BE2C (cell line): ENCODE data around the gene CD37.
"Not testable (repeated sequence)": the region's sequence is repeated elsewhere in the genome, so short reads cannot be mapped to it uniquely, and the experiment has no call there.

Experiments
- DNase-seq: peaks from one replicate; pipeline ENCODE4 v3.0.0-alpha.2; 2020
- H3K27me3 ChIP-seq: fragments of 250-450 bp; sonication (Bioruptor Pico); 2 replicates; pipeline ENCODE4 v1.5.1; 2020; ENCODE audit warnings: mild to moderate bottlenecking
- H3K36me3 ChIP-seq: fragments of 250-450 bp; sonication (Bioruptor Pico); 2 replicates; pipeline ENCODE4 v1.5.1; 2020; ENCODE audit warnings: mild to moderate bottlenecking
- H3K4me1 ChIP-seq: fragments of 250-450 bp; sonication (Bioruptor Pico); 2 replicates; pipeline ENCODE4 v1.5.1; 2020
- H3K4me3 ChIP-seq: 2 replicates; pipeline ENCODE4 v1.5.1; 2011; ENCODE audit warnings: low read depth, low read length
- H3K9me3 ChIP-seq: fragments of 250-450 bp; sonication (Bioruptor Pico); 2 replicates; pipeline ENCODE4 v1.5.1; 2020
- TF ChIP-seq, protein P1 (sequence below): IDR thresholded peaks from 2 replicates; pipeline ENCODE4 v1.5.1; 2012; ENCODE audit warnings: mild to moderate bottlenecking, low read depth, low read length

Gene CD37

DNA sequence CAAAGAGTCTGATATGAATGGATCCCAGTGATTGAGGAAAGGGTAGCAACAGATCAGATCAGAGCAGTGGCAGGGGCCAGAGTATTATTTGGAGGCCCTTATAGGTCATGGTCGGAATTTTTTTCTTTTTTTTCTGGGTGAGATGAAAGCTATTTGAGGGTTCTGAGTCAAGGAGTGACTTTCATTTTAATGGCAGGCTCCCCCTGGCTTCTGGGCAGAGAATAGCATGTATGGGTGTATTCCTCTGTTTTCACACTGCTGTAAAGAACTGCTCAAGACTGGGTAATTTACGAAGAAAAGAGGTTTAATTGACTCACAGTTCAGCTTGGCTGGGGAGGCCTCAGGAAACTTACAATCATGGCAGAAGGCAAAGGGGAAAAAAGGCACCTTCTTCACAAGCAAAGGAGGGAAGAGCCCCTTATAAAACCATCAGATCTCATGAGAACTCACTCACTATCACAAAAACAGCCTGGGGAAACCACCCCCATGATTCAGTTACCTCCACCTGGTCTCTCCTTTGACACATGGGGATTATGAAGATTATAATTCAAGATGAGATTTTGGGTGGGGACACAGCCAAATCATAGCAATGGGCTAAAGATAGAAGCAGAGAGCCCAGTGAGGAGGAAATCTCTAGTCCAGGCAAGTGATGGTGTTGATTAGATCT is 7.2 kb upstream of the CD37 start:
- TF ChIP-seq, protein P1, sequence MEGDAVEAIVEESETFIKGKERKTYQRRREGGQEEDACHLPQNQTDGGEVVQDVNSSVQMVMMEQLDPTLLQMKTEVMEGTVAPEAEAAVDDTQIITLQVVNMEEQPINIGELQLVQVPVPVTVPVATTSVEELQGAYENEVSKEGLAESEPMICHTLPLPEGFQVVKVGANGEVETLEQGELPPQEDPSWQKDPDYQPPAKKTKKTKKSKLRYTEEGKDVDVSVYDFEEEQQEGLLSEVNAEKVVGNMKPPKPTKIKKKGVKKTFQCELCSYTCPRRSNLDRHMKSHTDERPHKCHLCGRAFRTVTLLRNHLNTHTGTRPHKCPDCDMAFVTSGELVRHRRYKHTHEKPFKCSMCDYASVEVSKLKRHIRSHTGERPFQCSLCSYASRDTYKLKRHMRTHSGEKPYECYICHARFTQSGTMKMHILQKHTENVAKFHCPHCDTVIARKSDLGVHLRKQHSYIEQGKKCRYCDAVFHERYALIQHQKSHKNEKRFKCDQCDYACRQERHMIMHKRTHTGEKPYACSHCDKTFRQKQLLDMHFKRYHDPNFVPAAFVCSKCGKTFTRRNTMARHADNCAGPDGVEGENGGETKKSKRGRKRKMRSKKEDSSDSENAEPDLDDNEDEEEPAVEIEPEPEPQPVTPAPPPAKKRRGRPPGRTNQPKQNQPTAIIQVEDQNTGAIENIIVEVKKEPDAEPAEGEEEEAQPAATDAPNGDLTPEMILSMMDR, result peak; percentile 65
- Histone ChIP-seq H3K27me3 (no peaks in the 10 kb centered on the region; the same call in 1 of the 2 replicates), H3K36me3 (no peaks in the 10 kb centered on the region), H3K4me1 (no peaks in the 10 kb centered on the region), H3K4me3 (no peak overlapping the region), H3K9me3 (no peaks in the 10 kb centered on the region)
- no peak for DNase-seq

DNA sequence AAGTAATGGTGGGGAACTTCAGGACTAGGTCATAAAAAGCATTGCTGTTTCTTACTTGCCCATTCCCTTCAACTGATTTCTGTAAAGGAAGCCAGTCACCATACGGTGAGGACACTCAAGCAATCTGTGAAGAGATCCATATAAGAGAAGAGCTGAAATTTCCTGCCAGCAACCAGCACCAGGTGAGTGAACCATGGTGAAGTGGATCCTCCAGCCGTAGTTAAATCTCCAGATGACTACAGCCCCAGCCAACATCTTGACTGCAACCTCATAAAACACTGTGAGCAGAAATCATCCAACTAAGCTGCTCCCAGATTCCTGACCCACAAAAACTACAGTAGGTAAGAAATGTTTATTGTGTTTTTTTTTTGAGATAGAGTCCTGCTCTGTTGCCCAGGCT is 6.5 kb upstream of the CD37 start:
- no peak for DNase-seq
- TF ChIP-seq, protein P1, result no peak

DNA sequence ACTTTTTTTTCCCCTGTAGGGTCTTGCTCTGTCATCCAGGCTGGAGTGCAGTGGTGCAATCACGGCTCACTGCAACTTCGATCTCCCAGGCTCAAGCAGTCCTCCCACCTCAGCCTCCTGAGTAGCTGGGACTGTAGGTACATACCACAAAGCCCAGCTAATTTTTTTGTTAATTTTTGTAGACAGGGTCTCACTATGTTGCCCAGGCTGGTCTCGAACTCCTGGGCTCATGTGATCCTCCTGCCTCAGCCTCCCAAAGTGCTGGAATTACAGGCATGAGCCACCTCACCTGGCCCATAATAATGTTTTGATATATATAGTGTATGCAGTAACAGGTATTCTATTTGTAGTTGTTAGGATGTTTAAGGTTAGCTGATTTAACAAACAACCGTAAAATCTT is 4.0 kb upstream of the CD37 start:
- not testable (repeated sequence) for H3K36me3 ChIP-seq, H3K4me3 ChIP-seq, H3K27me3 ChIP-seq, H3K4me1 ChIP-seq, DNase-seq, H3K9me3 ChIP-seq

More for the DNA sequence above, 6.5 kb upstream of the CD37 start:
- no peaks in the 10 kb centered on the region for H3K4me1 ChIP-seq
- H3K27me3 ChIP-seq, result no peaks in the 10 kb centered on the region; the same call in 1 of the 2 replicates
- no peak overlapping the region for H3K4me3 ChIP-seq
- H3K9me3 ChIP-seq, result no peaks in the 10 kb centered on the region
- no peaks in the 10 kb centered on the region for H3K36me3 ChIP-seq

DNA sequence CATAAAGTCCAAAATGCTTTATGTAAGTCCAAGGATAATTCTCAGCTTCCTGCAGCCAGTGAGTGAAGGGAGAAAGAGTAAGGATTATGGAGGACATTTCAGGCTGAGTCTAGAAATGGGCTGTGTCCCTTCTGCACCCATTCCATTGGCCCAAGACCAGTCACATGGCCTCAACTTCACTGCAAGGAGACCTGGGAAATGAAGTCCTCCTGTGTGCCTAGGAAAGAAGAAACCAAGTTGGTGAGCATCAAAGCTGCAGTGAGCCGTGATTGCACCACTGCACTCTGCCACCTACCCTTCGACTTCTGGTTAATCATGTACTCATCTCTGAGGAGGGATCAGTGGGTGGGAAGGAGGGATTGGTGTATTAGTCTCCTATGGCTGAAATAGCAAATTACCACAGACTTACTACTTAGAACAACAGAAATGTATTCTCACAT is 3.6 kb upstream of the CD37 start:
- TF ChIP-seq, protein P1, result no peak
- Histone ChIP-seq H3K4me1 (no peaks in the 10 kb centered on the region), H3K9me3 (no peaks in the 10 kb centered on the region), H3K4me3 (no peak overlapping the region), H3K36me3 (no peaks in the 10 kb centered on the region), H3K27me3 (no peaks in the 10 kb centered on the region)
- DNase-seq, result peak; percentile 35

DNA sequence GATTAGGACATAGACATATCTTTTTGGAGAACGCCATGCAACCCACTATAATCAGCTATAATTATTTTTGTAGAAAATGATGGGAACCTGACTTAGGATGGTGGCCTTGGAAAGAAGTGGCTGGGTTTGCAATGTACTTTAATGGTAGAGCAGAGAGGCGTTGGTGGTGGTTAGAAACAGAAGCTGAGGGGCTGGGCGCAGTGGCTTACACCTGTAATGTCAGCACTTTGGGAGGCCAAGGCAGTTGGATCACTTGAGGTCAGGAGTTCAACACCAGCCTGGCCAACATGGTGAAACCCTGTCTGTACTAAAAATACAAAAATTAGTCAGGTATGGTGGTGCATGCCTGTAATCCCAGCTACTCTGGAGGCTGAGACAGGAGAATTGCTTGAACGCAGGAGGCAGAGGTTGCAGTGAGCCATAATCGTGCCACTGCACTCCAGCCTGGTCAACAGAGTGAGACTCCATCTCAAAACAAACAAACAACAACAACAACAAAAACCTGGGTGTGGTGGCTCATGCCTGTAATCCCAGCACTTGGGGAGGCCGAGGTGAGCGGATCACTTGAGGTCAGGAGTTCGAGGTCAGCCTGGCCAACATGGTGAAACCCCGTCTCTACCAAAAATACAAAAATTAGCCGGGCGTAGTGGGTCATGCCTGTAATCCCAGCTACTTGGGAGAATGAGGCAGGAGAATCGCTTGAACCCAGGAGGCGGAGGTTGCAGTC is 2.4 kb upstream of the CD37 start:
- H3K36me3 ChIP-seq, H3K4me3 ChIP-seq, H3K9me3 ChIP-seq, DNase-seq, H3K4me1 ChIP-seq, H3K27me3 ChIP-seq: not testable (repeated sequence)

DNA sequence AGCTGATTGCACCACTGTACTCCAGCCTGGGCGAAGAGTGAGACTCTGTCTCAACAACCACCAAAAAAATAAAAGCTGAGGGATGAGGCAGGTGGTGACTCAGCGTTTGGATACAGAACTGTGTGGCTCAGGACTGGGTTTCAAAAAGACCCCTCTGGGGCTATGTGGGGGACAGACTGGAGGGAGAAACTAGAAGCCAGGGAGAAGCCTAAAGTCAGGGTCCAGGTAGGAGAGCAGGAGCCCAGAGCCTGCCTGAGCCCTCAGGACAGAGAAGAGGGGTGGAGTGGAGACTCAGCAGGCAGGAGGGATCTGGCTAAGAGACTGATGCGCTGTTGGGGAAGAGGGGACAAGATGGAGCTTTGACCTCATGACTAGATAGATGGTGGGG is 1.8 kb upstream of the CD37 start:
- no peaks in the 10 kb centered on the region for H3K27me3 ChIP-seq
- no peaks in the 10 kb centered on the region for H3K4me1 ChIP-seq
- no peaks in the 10 kb centered on the region for H3K9me3 ChIP-seq
- no peak for DNase-seq
- H3K4me3 ChIP-seq, result no peak overlapping the region
- no peaks in the 10 kb centered on the region for H3K36me3 ChIP-seq
- TF ChIP-seq, protein P1, result no peak

DNA sequence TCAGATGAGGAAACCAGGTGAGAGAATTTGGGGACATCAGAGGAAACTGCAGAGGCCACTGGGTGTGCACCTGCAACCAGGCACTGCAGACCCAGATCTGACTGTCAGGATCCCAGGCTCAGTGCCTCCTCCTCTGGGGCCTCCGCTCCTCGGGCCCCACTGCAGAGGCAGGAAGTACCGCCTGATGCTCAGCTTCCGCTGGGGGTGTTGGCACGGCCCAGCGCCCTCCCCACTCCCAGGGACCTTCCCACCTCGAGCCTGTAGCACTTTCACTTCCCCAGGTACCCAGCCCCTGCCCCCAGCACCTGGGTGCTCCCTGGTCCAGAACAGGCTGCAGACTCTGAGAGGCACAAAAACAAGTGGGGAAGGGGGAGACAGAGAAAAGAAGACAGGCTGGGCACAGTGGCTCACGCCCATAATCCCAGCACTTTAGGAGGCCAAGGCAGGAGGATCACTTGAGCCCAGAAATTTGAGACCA is 1.4 kb upstream of the CD37 start:
- Histone ChIP-seq H3K9me3 (no peaks in the 10 kb centered on the region), H3K27me3 (no peaks in the 10 kb centered on the region), H3K36me3 (no peaks in the 10 kb centered on the region), H3K4me3 (no peak overlapping the region), H3K4me1 (no peaks in the 10 kb centered on the region)
- DNase-seq, result no peak
- TF ChIP-seq, protein P1, result no peak
